Astrocyte of the cerebellum (primary cell): ENCODE results near the gene EME1.
"Not testable (repeated sequence)": the region's sequence is repeated elsewhere in the genome, so short reads cannot be mapped to it uniquely, and the experiment has no call there.

Experiments used
- DNase-seq: peaks from one replicate; pipeline ENCODE4 v3.0.0-alpha.2; 2011; ENCODE audit warnings: low read depth
- H3K4me3 ChIP-seq: 2 replicates; pipeline ENCODE4 v1.5.1; 2011; ENCODE audit warnings: mild to moderate bottlenecking, low read depth, low read length, moderate library complexity
- in situ Hi-C: cut with HindIII; loops from 2 replicates; pipeline ENCODE4 v1.10.0; 2017; ENCODE audit warnings: low sequenced_read_pairs
- TF ChIP-seq, protein P1 (sequence below): IDR thresholded peaks from 2 replicates; pipeline ENCODE4 v1.5.1; 2012; ENCODE audit warnings: low read length, low read depth, moderate library complexity, mild to moderate bottlenecking; ENCODE audit errors: missing control alignments

EME1 gene

DNA sequence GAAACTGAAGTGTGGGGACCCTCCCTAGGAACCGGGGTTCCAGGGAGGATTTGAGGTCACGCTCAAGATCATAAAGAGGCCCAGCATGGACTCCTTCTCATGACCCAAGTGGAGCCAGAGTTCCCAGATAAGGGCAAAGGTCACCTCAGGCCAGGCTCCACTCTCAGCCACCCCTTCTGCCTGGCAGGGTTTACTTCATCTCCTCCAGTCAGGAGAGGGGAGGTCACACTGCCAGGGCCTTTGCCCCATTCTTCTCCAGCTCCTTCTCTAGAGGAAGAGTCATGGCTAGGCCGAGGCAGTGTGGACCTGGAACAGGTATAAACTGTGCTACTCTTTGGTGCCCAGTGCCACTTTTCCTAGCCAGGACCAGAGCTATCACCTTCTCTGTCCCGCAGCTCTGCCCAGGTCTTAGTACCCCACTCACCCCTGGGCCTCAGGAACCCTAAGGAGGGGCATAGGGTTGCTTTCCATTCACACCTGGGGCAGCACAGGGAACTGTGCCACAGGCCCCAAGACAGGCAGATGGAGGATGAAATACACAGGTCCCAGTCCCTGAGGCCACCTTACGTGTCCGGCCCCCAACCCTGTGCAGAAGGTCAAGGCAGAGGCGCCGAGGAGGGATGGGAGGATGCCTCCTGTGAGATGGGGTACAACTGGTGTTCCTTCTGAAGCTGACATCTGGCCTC lies 52.1 kb downstream of the EME1 start:
- peak overlapping the region; percentile 57 for H3K4me3 ChIP-seq
- no peak for DNase-seq
- TF ChIP-seq, protein P1, sequence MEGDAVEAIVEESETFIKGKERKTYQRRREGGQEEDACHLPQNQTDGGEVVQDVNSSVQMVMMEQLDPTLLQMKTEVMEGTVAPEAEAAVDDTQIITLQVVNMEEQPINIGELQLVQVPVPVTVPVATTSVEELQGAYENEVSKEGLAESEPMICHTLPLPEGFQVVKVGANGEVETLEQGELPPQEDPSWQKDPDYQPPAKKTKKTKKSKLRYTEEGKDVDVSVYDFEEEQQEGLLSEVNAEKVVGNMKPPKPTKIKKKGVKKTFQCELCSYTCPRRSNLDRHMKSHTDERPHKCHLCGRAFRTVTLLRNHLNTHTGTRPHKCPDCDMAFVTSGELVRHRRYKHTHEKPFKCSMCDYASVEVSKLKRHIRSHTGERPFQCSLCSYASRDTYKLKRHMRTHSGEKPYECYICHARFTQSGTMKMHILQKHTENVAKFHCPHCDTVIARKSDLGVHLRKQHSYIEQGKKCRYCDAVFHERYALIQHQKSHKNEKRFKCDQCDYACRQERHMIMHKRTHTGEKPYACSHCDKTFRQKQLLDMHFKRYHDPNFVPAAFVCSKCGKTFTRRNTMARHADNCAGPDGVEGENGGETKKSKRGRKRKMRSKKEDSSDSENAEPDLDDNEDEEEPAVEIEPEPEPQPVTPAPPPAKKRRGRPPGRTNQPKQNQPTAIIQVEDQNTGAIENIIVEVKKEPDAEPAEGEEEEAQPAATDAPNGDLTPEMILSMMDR: no peak
- in situ Hi-C loops: no loop called here

DNA sequence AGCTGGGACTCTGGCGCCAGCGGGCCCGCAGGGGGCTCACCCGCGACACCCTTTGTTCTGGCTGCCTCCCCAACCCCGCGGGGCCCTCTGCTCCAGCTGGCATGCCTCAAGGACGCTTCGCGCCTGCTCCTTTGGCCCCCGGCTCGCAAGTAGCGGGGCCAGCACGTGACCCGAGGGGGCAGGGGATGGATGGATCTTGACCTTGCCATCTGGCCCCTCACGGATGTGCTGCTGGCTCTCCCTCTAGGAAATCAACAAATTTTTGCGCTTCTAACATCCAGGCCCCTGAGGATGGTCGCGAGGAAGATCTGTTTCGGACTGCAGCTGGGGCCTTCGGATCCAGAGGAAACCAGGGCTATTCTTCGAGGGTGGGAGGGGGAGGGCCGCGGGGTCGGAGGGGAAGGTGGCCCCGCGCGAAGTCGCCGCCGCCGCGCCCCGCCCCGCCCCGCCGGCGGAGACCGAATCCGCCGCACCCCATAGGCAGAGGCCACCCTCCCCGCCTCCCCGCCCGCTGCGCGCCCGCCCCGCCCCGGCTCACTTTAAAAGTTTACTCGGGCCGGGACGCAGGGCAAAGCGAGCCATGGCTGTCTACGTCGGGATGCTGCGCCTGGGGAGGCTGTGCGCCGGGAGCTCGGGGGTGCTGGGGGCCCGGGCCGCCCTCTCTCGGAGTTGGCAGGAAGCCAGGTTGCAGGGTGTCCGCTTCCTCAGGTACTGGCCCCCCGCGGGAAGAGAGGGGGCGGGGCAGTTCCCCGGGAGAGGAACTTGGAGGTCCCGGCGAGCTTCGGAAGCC lies 52.8 kb downstream of the EME1 start, which contains the start of gene ACSF2:
ACSF2 (plus strand) TSS at position 537 of the 790 bp plus-strand sequence; CDS start at position 581, 44 bp downstream.
- peak within 1 kb of the TSS; percentile 57 for H3K4me3 ChIP-seq
- no peak for DNase-seq
- TF ChIP-seq, protein P1: no peak
- in situ Hi-C loops: no loop called here

DNA sequence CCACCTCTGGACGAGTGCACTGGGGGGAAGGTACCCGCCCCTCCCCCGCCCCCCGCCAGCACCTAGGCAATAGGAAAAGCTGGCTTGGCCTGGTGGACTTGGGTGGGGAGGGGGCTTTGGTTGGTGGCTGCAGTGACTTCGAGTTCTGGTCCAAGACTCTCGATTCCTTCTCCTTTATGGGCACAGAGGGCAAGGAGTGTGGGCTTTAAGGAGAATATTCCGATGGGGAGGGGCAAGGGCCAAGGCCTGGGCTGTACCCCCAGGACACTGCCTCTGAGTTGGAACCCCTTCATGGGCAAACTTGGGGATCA lies 53.4 kb downstream of the EME1 start:
- peak overlapping the region; percentile 57 for H3K4me3 ChIP-seq
- in situ Hi-C loops: no loop called here
- DNase-seq: no peak
- TF ChIP-seq, protein P1: no peak

DNA sequence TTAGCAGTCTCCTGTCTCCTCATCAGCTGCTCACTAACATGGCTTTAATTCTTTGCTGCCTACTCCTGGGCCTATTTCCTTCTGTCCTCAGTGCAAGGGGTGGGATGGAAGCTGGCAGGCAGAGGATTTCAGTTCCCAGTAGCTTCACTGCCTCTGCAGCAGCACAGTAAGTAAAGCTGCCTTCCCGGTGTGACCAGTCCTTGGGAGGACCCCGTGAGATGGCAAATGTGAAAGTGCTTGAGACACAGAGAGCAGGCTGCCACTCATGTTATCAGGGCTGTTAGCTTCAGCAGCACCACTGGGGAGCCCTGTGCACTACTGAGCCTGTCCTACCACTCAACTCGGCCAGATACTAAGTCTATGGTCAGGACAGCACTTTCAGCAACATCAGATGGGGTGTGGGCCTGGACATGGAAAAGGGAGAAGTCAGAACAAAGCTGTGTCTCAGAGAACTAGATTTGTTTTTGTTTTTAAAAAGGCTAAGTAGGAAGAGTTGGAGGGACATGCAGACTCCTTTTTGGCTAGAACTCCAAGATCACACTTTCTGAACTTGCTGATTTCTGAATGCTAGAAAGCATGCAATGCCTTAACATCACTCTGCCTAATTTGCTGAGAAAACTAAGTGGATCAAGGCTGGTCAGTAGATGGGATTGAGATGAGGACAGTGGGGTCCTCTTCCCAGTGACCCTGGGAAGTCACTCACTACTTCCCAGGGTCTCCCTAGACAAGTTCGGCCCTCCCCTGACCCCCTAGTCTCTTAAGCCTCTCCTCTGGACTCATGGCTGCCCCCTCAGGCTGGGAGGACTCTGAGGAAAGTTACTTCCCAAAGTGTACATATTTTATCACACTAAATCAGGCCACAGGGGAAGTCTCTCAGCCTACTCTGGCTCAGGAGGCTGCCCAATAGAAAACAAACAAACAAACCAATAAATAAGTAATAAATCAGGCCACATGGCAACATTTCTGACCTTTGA lies 54.1 kb downstream of the EME1 start:
- TF ChIP-seq, protein P1: no peak
- H3K4me3 ChIP-seq: peak overlapping the region; percentile 57
- no peak for DNase-seq
- in situ Hi-C loops: no loop called here

DNA sequence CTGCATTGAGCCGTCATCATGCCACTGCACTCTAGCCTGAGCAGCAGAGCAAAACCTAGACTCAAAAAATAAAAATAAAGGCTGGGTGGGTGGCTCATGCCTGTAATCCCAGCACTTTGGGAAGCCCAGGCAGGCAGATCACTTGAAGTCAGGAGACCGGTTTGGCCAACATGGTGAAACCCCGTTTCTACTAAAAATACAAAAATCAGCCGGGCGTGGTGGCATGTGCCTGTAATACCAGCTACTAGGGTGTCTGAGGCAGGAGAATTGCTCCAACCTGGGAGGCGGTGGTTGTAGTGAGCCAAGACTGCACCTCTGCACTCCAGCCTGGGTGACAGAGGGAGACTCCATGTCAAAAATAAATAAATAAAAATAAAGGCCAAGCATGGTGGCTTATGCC lies 55.1 kb downstream of the EME1 start:
- DNase-seq, in situ Hi-C loops, H3K4me3 ChIP-seq: not testable (repeated sequence)

DNA sequence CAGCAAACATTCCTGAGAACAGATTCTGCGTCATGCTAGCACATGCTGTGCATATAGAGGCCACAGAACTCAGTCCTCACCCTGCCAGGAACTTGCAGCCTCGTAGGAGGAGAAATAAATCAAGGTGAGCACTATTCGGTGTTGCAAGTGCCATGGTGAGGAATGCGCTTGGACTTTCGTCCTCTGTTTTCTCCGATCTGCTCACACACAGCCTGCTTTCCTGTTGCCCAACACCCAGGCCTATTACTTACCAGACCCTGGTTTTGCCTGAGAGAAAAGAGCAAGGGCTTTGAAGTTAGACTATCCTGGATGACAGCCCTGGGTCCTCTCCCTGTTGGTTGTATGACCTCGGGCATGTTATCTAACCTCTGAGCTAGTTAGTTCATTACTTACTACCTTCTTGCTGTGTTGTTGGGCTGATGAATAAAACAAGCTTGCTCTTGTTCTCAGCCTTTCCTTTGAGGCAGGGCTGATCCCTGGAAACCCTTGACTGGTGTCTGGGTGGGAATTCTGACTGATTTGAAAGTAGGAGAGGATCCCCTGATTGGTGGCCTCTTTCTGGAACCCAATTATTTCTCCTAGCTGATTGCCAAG lies 55.9 kb downstream of the EME1 start:
- TF ChIP-seq, protein P1: no peak
- H3K4me3 ChIP-seq: no peak overlapping the region
- no peak for DNase-seq
- in situ Hi-C loops: no loop called here
